Measurements from ENCODE around the gene KCNAB1. TPM values are rescaled to one million over a fixed set of nuclear protein-coding genes. Genes with fewer than 3 reads are reported as not detected.

KCNAB1 gene
- total RNA-seq, 1 donor from 2014 or later, result 0.79 TPM

DNA sequence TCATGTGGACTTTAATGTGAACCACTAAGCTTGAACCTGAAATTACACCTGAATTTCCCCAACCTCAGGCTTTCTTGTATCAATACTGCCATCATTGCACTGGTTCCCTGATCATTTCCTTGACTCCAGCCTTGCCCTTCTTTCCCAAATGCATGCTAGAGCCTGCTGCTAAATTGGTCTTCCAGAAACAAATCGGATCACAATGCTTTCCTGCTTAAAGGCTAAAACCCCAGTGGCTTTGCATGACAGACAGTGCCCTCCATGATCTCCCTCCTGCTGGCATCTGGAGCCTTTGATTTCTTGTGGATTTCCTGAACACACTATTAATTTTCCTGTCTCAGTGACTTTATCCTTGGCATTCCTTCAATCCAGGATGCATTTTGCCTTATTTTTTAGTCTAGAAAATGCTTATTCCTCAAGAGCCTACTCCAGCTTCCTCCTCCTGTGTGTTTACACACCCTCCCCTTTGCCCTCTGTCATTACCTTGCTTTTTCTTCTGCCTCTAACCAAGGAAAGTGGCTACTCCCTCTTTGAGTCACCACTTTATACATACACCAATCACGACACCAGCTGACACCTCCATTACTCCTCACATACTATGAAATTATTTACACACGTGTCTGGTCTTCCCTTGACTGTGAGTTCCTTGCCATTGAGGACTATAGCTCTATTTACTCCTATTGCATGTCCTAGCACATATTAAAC is 214.6 kb downstream of the KCNAB1 start:
- Mint-ChIP-seq H3K9me3 (no peaks in the 10 kb centered on the region), H3K27me3 (ENCODE audit: low read depth) (no peaks in the 10 kb centered on the region), H3K36me3 (ENCODE audit: low read depth) (no peaks in the 10 kb centered on the region), H3K4me3 (no peak overlapping the region), H3K27ac (ENCODE audit: unreplicated experiment) (no peak overlapping the region), H3K4me1 (no peaks in the 10 kb centered on the region)
- DNase-seq (ENCODE audit: low read depth, low spot score), result no peak
- no peak for TF ChIP-seq CTCF (conservative IDR thresholded peaks at IDR 0.05)

GRCh38 chr3:156339491-156339890 is 219.1 kb downstream of the KCNAB1 start:
- Mint-ChIP-seq H3K9me3 (no peaks in the 10 kb centered on the region), H3K4me3 (no peak overlapping the region), H3K27me3 (ENCODE audit: low read depth) (no peaks in the 10 kb centered on the region), H3K27ac (ENCODE audit: unreplicated experiment) (no peak overlapping the region), H3K36me3 (ENCODE audit: low read depth) (no peaks in the 10 kb centered on the region), H3K4me1 (no peaks in the 10 kb centered on the region)
- no peak for DNase-seq (ENCODE audit: low read depth, low spot score)
- TF ChIP-seq CTCF (conservative IDR thresholded peaks at IDR 0.05), result no peak

GRCh38 chr3:156341332-156341731 is 221.0 kb downstream of the KCNAB1 start:
- H3K36me3 Mint-ChIP-seq (ENCODE audit: low read depth), result no peaks in the 10 kb centered on the region
- H3K4me1 Mint-ChIP-seq, result no peaks in the 10 kb centered on the region
- H3K4me3 Mint-ChIP-seq, result no peak overlapping the region
- H3K27me3 Mint-ChIP-seq (ENCODE audit: low read depth), result no peaks in the 10 kb centered on the region
- no peak for TF ChIP-seq CTCF (conservative IDR thresholded peaks at IDR 0.05)
- no peaks in the 10 kb centered on the region for H3K9me3 Mint-ChIP-seq
- no peak overlapping the region for H3K27ac Mint-ChIP-seq (ENCODE audit: unreplicated experiment)
- DNase-seq (ENCODE audit: low read depth, low spot score), result no peak

DNA sequence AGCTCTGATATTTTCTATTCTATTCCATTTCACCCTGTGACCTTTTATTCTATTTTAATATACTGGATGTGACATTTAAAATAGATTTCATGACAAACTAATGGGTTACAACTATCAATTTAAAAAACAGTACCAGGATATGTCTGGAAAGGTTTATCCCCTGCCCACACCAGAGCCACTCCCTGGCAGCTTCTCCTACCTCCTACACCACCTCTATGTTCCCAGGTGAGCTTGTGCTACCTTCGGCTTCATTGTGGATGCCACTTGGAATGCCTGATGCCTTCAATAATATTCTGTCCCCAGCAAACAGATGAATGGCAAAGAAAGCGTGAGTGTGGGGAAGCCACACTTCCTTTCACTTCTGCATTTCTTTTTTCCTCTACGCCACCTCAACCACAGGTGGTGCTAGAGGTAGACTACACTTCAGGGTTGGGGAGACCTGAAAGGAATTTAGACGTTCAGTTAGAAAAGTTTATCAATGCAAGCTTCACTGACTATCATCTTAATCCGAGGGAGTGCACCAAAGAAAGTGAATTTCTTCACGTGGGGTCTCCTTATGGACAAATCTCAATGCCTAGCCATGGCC is 221.5 kb downstream of the KCNAB1 start:
- H3K36me3 Mint-ChIP-seq (ENCODE audit: low read depth), result no peaks in the 10 kb centered on the region
- TF ChIP-seq CTCF (conservative IDR thresholded peaks at IDR 0.05), result no peak
- H3K9me3 Mint-ChIP-seq, result no peaks in the 10 kb centered on the region
- no peak overlapping the region for H3K27ac Mint-ChIP-seq (ENCODE audit: unreplicated experiment)
- no peak for DNase-seq (ENCODE audit: low read depth, low spot score)
- no peaks in the 10 kb centered on the region for H3K4me1 Mint-ChIP-seq
- H3K27me3 Mint-ChIP-seq (ENCODE audit: low read depth), result no peaks in the 10 kb centered on the region
- no peak overlapping the region for H3K4me3 Mint-ChIP-seq

DNA sequence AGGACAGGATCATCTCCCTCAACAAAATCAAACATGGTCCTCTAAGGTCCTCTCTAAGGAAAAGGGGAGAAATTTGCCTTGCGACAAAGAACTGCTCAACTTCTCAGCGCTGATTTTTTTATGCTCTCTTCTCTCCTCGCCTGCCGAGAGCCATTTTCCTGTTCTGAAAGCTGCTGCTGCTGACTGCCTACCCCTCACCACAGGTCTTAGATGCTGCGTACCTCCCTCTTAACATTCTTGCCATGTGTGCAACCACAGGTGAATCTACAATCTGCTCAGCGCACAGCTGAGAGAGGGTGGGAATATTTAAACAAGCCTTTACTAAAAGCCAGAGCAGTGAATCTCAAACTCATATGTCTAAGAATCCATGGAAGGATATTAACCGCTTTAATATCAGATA is 223.8 kb downstream of the KCNAB1 start:
- Mint-ChIP-seq H3K27ac (ENCODE audit: unreplicated experiment) (no peak overlapping the region), H3K4me3 (no peak overlapping the region), H3K9me3 (no peaks in the 10 kb centered on the region), H3K36me3 (ENCODE audit: low read depth) (no peaks in the 10 kb centered on the region), H3K4me1 (no peaks in the 10 kb centered on the region), H3K27me3 (ENCODE audit: low read depth) (no peaks in the 10 kb centered on the region)
- DNase-seq (ENCODE audit: low read depth, low spot score), result no peak
- no peak for TF ChIP-seq CTCF (conservative IDR thresholded peaks at IDR 0.05)

All from neural crest cell (in vitro differentiated cells).